Subcutaneous adipose tissue (tissue), 4 donors: ENCODE data around the gene TAS1R3. TPM values are rescaled to one million over a fixed set of nuclear protein-coding genes. Genes with fewer than 3 reads are reported as not detected.

ENCODE experiments used
- CTCF ChIP-seq: fragments of 450-650 bp; IDR thresholded peaks from one replicate; pipeline ENCODE4 v1.5.1; 2016; ENCODE audit warnings: low read depth, mild to moderate bottlenecking, control low read depth, antibody characterized with exemption, moderate library complexity
- total RNA-seq, 4 donors: library from RNA; depleted of rRNA; stranded (reverse); fragments of >200 nt; gene quantifications; one replicate each; pipeline ENCODE4 v1.1.0, GENCODE V29; 2016

The TAS1R3 gene
- total RNA-seq, 4 donors from 2014 or later = 0.22 to 0.75 TPM; not detected in 2

GRCh38 chr1:1297802-1298424, 33.2 kb upstream of the TAS1R3 start:
- TF ChIP-seq CTCF = no peak

GRCh38 chr1:1298861-1299685, 32.0 kb upstream of the TAS1R3 start:
- no peak for TF ChIP-seq CTCF

- no peak for TF ChIP-seq CTCF
Measured at GRCh38 chr1:1299686-1300351, 31.3 kb upstream of the TAS1R3 start.

- no peak for TF ChIP-seq CTCF
Measured at GRCh38 chr1:1300352-1300739, 30.7 kb upstream of the TAS1R3 start.

- no peak for TF ChIP-seq CTCF
Measured at GRCh38 chr1:1302006-1302430, 29.1 kb upstream of the TAS1R3 start.

- no peak for TF ChIP-seq CTCF
Measured at GRCh38 chr1:1302951-1303509, 28.1 kb upstream of the TAS1R3 start.

- no peak for TF ChIP-seq CTCF
Measured at GRCh38 chr1:1303736-1304135, 27.3 kb upstream of the TAS1R3 start.
